Hematopoietic multipotent progenitor cell (in vitro differentiated cells): Measurements from ENCODE around the gene PGAM1. TPM values are rescaled to one million over a fixed set of nuclear protein-coding genes. Genes with fewer than 3 reads are reported as not detected.
A peak's percentile ranks its signal among the peaks of the same experiment; 100 is the strongest.
"Not testable (repeated sequence)": the region's sequence is repeated elsewhere in the genome, so short reads cannot be mapped to it uniquely, and the experiment has no call there.

ENCODE experiments used
- DNase-seq, 3 donors: peaks; one replicate each; pipeline ENCODE4 v3.0.0-alpha.2; 2011 to 2015; ENCODE audit warnings: low read depth in 2 of 3, low spot score in 2 of 3
- total RNA-seq: library from RNA; depleted of rRNA; stranded (reverse); fragments of >200 nt; gene quantifications from one replicate; pipeline ENCODE4 v1.2.3, GENCODE V29; 2012

The PGAM1 gene
- total RNA-seq, 1 donor: 117 TPM

DNA sequence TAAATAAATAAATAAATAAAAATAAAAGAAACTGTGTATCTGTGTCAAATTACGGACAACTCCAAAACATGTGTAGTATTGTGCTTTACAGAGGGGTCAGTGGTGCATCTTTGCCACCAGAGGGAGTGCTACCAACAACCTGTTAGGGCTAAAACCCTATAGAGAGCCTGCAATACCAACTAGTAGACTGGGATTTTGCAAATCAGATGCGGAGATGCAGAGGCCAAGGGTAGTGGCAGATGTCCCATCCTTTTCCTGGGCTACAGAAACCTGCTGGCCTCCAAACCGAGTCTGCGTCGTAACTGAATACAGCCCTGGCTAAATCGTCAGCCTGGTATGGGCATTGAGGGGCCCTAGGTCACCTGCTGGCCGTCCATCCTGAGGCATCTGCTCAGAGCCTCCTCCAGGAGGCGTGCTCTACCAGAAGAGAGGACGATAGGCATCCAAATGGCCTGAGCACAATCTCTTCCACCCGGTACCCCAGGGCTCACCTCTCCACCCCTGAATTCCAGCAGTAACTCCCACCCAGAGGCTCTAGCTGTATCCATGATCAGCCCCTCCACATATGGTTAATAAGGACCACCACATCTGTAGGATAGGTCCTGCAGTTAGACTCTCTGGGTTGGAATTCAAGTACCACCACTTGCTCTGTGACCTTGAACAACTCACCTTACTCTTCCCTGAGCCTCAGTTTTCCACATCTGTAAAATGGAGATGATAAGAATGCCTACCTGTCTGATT, 18.6 kb upstream of the PGAM1 start:
- peak; percentile 53 to 83 (median 78) for DNase-seq

DNA sequence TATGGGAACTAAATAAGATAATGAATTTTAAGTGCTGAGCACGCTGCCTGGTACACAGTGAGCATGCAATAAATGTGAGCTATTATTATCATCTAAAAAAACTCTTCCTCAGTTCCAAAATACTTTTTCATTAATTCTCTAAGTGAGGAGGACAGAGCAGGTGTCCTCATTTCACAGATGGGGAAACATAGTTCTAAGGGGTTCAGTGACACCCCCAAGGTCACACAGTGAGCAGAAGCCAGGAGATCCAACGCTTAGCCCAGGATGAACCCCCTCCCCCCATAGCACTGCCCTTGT, 18.1 kb upstream of the PGAM1 start:
- no peak for DNase-seq

DNA sequence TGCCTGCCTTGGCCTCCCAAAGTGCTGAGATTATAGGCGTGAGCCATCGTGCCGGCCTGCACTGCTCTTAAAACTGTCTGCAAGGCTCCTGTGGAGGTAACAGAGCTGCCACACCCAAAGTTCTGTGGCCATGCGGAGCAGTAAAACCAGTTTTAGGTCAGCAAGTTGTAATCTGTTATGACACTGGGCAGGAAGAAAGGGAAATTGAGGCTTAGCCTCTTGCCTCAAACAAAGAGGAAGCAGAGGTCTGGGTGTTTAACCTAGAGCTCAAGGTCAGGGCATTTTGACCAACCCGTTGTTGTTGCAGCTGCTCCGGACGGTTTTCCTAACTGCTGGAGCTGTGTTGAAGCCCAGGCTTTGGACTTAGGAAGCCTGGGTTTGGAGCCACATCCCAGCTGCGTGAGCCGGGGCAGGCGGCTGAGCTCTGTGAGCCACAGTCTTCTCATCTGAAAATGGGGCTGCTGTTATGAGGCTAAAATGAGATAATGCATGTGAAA, 17.4 kb upstream of the PGAM1 start:
- no peak for DNase-seq

DNA sequence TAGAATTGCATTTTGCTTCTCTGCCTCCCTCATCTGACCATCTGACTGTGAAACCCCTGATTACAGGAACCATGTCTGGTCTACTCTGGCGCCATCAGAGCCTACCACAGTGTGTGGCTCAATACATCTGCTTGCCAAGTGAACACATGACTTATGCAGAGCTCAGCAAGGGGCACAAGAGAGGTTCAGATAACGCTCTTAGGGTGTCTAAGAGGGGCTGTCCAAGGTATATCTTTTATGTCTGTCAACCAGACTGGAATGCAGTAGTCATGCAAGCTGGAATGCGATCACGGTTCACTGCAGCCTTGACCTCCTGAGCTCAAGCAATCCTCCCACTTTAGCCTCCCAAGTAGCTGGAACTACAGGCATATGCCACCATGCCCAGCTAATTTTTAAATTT, 14.6 kb upstream of the PGAM1 start:
- no peak for DNase-seq

DNA sequence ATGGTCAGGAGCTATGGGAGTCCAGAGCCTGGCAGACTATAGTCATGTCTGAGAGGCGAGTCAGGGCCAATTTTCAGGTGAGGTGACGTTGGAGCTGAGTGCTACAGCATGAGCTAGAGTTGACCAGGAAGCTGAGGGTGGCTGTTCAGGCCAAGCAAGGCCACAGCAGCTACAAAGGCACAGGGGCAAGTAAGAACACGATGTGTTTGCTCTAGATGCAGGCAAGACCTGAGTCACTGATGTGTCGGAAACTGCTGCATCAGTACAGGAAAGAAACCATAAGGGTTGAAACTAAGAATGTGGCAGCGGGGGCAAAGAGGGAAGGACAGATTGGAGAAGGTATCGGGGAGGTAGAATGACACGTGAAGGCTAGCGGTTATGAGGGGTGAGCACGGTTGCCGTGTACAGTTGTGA, 13.1 kb upstream of the PGAM1 start:
- peak in 1 of 3 donors; percentile 36 for DNase-seq

DNA sequence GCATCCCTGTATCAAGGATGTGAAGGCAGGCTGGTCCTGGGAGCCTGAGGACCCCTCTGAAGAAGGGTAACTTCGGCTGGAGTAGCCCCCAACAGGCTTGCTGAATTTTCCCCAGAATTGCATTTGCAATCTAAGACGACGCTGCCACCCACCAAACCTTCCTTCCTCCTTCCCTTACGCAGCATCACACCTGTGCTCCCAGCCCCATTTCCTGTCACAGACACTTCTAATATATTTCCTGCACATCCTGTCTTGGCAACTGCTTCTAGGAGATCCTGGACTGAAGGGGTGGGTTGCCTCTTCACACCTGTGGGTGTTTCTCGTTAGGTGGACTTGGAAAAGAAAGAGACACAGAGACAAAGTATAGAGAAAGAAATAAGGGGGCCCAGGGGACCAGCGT, 9.4 kb upstream of the PGAM1 start:
- DNase-seq: no peak

DNA sequence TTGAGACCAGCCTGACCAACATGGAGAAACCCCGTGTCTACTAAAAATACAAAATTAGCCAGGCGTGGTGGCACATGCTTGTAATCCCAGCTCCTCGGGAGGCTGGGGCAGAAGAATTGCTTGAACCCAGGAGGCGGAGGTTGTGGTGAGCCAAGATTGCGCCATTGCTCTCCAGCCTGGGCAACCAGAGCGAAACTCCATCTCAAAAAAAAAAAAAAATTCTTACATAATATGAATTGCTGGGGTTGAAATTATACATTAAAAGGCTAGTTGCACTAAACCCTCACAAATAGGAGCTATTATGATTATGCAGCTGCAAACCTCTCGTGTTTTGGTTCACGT, 2.3 kb upstream of the PGAM1 start:
- not testable (repeated sequence) for DNase-seq

DNA sequence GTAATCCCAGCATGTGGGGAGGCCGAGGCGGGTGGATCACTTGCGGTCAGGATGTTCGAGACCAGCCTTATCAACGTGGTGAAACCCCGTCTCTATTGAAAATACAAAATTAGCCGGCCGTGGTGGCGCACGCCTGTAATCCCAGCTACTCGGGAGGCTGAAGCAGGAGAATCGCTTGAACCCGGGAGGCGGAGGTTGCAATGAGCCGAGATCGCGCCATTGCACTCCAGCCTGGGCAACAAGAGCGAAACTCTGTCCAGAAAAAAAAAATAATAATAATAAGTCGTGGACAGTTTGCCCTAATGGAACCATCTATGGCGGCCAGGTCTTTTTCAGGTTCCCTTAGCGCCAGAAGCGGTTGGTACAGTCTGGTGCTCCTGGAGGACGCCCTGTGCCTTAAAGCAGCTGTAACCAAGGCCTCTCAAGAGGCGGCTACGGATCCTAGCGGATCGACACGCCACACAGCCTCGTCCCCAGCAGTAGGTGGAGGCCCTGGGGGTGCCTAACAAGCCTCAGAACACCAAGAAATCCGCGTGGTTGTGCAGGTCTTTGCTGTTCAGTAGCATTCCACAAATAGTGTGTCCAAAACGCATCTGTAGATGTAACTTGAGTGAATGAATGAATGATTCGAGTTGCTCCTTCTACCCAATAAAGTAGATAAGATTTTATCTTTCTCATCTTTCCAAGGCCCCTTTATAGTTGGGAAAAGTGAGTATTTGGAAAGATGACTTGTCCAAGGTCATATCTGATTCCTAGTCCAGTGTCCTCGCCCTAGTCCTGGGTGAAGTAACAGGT, 982 bp downstream of the PGAM1 start:
- no peak for DNase-seq

DNA sequence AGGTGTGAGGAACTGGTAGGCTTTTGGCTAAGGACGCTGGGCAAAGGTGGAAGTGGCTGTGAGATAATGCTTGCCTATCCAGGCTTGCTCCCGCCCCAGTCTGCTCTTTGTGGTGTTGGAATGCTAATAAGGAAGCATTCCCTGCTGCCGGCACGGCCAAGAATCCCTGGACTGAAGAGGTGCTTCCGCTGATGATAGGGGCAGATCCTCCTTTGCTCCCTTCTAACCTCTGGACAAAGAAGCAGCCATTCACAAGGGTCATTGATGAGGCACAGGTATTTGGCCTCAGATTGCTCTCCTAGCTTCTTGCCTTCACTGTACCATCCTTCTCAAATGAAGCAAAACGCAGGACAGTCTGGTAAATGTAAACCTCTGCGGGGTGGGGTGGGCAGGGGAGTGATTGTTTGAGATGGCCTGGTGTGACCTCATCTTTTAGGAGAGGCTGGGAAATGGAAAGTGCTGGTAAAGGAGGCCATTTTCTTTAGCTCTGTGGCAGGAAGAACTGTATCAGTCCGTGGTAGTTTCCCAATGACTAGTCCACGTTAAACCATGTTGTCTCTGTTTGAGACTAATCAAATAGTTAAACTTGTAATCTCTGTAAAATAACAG, 1.7 kb downstream of the PGAM1 start:
- DNase-seq: no peak

DNA sequence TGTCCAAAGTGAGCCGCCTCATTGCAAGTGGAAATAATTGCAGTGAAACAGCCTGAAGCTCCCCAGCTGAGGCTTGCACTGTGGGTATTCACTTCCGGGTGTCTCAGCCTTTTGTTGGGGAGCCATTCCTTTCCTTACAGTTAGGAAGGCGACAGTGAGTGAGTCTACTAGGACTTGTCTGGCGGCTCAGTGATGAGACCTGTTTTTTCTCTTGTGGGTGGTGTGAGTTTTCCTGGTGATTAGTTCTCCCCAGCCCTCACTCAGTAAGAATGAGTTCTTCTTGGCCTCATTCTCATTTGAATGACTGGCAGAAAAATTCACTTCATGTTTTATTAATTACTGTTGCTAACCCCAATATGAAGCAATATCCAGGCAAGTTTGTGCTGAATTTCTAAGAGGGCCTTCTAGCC, 2.6 kb downstream of the PGAM1 start:
- DNase-seq: no peak

DNA sequence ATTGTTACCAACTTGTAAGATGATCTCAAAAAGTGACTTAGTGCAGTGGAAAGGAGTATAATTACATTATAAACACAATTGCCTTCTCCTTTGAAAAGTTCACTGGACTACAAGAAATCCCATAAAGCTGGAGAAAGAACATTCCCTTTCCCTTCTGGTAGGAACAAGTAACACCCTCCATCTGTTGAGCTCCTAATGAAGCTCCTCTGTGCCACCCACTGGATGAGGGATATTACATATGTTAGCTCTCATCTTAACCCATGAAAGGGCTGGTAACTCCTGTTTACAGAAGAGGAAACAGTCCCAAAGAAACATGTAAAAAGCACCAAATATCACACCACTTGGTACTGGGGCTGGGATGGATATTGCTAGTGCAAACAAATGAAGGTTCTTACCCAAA, 8.1 kb downstream of the PGAM1 start:
- no peak for DNase-seq

DNA sequence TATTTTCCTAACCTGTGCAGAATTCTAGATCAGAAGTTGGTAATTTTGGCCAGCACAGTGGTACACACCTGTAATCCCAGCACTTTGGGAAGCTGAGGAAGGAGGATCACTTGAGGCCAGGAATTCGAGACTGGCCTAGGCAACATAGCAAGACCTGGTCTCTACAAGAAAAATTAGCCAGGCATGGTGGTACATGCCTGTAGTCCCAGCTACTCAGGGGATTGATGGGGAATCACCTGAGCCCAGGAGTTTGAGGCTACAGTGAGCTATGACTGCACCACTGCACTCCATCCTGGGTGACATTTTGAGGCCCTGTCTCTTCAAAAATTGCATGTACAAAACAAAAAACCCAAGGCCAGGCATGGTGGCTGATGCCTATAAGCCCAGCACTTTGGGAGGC, 8.6 kb downstream of the PGAM1 start:
- no peak for DNase-seq

DNA sequence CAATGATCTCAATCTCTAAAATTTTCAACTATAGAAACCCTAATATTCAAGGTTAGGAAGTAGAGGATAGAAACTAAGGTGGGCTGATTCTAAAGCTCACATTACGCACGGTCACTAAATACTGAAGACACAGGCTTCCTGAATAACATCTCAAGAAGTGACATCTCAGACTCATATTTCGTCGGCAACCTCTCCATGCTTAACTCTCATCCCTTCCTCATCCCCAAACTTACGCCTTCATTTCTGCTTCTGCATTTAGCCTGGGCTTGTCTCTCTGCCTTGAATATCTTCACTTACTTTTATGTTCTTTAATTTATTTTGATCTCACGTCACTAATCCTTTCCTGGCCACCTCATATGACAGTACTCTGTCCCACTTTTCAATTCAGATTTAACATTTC, 9.2 kb downstream of the PGAM1 start:
- no peak for DNase-seq

DNA sequence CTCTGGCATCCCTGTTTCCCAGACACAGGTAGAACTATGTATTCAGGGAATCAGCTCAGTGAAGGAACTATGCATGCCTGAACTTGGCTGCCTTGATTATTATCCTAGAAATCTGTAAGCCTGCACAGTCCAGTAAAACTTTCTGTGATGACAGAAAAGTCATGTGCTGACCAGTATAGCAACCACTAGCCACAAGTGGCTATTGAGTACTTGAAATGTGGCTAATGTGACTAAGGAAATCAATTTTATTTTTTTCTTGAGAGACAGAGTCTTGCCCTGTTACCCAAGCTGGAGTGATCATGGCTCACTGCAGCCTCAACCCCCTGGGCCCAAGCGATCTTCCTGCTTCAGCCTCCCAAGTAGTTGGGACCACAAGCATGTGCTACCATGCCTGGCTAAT, 16.3 kb downstream of the PGAM1 start:
- no peak for DNase-seq

DNA sequence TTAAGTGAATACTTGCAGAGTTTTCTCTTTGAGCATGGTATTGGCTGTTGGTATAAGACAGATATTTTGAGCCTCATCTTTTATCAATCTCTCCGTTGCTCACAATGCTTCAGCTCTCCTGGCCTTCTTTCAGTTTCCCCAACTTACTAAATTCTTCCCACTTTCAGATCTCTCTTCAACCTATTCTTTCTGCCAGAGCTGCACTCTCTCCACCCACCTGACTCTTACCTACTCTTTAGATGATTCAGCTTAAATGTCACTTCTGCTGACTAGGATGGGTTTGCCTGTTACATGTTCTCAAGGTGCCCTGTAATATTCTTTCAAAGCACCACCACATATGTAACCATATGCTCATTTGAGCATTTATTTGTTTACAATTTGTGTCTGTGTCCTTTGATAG, 18.2 kb downstream of the PGAM1 start:
- no peak for DNase-seq

DNA sequence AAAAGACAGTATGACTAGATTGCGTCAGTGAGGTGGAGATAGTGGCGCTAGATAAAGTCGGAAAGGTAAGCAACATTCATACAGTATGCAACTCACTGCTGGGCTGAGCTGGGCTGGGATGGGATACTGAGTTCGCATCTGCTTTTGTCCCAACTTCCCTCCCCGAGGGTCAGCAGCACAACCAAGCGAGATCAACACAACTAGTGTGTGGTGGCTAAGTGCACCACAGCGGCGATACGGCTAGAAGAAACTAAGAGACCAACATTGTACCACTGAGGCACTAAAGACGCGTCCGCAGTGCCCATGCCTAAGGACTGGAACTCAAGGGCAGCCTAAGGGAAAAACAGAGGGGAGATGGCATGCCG, 19.3 kb downstream of the PGAM1 start:
- DNase-seq: no peak

DNA sequence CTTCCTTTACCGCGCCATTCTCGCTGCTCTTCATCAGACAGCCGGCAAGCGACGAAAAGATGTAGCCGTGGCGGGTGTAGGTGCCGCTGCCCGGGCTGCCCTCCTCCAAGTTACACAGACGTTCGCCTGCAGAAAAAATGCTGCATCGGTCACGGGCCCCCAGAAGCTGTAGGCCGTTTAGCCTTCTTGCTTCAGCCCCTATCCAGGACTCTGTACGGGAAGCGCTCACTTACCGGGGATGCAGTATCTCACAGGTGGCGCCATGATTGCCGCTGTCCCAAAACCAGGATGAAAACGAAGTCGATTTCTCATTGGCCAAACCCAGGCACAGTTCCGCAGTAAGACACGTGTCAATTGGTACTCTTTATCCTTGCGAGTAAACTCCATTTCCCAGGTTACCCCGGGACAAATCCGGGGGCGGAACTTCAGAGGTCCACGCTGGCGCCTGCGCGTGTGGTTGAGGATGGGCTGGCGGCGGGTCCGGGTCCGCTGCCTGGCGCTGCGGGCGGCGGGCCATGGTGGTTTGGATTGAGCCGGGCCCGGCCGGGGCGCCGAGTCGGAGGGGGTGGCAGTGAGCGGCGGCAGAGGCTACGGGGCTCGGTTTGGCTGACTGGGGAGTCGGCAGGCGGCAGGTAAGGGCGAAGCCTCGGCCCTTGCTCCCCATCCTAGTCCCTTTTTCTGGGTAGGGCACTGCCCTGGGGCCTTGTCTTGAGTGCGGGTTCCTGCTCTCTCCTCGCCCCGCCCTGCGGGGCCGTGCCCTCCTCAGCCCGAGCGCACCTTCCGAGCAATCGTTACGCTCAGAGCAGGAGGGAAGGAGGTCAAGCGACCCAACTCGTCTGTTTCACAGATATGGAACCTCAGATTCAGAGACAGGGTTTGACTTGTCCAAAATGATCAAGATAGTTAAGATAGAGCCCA, 20.0 kb downstream of the PGAM1 start, which contains the start of the genes EXOSC1 and ZDHHC16:
Gene EXOSC1 (minus strand): TSS at position 285 of the 918 bp plus-strand sequence. CDS start 21 bp downstream, at position 264.
Gene ZDHHC16 (plus strand): TSS at position 454 of the 918 bp plus-strand sequence. CDS start 5,501 bp downstream, outside the sequence.
- DNase-seq: peak; percentile 76 to 94 (median 91)

DNA sequence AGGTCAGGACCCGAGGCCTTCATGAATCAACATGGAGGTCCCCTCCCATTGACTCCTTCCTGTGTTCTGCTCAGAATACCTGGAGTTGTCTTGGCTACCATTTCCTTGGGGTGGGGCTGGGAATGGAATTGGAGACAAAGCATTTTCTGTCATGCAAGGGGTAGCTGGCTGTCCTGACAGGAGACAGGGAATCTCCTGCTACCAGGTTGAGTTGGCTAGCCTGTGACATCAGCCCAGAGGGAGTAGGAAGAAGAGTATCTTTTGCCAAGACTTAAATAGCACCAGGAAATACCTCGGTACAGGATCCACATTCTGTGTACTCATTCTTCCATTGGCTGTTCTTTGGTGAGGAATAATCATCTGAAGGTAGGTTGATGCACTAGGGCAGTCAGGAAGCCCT, 24.8 kb downstream of the PGAM1 start:
- no peak for DNase-seq

DNA sequence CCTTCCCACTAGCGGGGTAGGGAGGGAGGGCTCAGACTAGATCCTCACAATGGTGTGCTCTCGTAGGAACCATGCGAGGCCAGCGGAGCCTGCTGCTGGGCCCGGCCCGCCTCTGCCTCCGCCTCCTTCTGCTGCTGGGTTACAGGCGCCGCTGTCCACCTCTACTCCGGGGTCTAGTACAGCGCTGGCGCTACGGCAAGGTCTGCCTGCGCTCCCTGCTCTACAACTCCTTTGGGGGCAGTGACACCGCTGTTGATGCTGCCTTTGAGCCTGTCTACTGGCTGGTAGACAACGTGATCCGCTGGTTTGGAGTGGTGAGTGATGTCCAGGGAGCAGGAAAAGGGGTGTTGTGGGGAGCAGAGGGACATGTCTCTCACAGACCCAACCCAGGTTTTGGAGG, 25.6 kb downstream of the PGAM1 start:
- DNase-seq: no peak

DNA sequence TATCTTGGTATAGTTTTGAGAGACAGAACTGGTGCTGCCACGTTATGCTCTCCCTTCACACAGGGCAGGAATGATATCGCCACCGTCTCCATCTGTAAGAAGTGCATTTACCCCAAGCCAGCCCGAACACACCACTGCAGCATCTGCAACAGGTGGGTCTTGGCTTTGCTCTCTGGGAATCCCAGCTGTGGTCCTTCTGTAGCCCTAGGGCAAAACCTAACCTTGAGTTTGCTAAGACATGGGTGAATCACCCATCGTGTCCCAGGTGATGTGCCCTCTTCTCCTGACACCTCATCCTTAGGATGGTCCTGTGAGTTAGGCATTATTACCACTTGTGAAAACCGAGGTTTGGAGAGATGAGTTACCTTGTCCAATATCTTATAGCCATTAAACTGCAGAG, 26.4 kb downstream of the PGAM1 start:
- DNase-seq: no peak
